GM18508 (cell line): ENCODE results near the gene STON2.

Source experiments
- ATAC-seq: cut with Tn5 transposase; IDR thresholded peaks from one replicate; pipeline ENCODE4 v1.9.1; 2021; ENCODE audit warnings: moderate number of reproducible peaks; ENCODE audit not compliant: insufficient read depth, unreplicated experiment

The STON2 gene

DNA sequence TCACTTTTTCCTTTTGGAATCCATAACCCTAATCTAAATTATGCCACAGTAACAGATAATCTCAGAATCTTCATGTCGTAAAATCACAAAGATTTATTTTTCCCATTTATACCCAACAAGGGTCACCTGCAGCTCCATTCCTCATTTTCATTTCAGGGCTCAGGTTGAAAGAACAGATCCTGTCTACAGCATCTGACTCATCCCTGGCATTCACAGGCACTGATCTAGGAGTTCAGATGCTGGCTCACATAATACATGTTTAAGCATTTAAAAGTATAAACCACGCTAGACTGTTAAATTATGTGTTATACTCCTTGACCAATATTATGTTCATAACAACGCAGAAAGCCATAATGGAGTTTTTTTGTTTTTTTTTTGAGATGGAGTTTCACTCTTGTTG lies 58.3 kb downstream of the STON2 start:
- ATAC-seq, result no peak

DNA sequence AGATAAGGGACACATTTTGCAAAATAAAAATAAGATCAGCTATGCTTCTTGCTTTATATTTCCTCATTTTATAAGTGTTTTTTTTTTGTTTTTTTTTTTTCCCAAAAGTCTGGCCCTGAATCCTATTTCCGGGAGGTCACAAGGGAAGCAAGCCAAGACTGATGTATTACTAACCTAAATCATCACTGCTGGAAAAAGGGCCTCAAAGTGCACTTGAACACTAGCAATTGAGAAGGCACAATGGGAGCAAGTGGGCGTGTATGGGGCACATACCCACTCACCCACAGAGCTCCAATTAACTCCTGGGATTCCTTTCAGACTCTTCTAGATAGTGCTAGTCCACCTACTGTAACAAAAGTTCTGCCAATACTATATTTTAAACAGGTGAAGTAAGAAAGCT lies 58.8 kb downstream of the STON2 start:
- ATAC-seq, result no peak

DNA sequence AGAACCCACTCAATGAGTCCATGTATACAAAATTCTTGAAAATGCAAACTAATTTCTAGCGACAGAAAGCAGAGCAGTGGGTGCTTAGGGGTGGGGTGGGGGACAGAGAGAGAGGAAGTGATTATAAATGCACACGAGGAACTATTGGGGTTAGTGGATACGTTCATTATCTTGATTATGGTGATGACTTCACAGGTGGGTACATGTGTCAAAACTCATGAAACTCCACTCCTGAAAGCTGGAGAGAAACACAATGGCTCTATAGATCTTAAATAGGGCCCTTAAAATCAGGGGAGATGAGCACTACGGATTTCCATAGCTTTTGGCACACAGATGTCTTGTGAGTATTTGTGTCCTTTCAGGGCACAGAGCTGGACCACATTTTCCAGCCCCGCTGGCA lies 59.9 kb downstream of the STON2 start:
- no peak for ATAC-seq

DNA sequence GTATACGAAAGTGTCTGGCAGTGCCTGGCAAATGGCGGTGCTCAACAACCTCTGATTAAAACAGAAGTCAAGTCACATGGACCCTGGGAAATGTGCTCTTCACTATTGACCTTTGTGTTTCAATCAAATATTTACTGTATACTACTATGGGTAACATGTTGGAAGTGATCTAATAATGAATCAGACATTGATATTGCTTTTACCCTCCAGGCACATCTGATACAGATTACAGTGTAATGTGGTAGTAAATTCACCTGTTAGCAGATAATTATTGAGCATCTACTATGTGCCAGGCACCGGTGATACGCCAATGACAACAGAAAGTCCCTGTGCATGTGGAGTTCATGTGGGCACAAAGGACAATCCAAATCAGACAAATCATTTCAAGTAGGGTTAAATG lies 63.1 kb downstream of the STON2 start:
- no peak for ATAC-seq

DNA sequence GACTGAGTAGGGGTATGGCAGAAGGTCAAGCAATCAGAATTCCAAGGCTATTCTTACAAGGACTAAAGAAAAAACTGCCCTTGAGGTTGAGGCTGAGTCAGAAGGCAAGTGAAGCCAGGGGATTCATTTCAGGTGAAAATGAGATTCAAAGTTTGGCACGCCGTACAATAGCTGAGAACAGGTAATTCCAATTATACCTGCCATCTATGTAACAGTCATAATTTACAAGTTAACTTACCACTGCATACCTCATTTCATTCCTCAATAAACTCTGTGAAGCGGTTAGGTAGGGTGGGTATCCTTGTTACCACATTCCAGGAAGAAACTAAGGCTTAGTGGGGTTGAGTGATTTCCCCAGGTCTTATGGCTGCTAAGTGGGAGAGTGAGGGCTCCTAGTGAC lies 64.1 kb downstream of the STON2 start:
- no peak for ATAC-seq

DNA sequence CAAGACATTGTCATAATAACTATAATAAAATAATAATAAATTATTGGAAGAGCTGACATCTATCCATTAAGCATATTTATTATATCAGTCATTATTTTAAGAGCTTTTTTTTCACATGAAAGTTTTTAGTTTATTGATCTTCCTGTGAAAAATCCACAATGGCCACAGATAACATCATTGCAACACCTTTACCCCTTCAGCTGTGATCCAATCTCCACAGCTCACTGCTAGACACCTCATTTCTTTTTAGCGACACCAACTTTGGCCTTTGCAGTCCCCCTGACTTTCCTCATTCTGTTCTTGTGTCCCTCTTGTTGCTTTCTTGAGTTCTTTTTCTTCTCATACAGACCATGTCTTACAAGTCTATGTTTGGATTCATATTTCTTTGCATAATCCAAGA lies 67.4 kb downstream of the STON2 start:
- no peak for ATAC-seq

GRCh38 chr14:81331229-81332021 lies 68.7 kb downstream of the STON2 start:
- ATAC-seq, result no peak

- ATAC-seq, result no peak
Measured at GRCh38 chr14:81330619-81331122, 69.5 kb downstream of the STON2 start.

DNA sequence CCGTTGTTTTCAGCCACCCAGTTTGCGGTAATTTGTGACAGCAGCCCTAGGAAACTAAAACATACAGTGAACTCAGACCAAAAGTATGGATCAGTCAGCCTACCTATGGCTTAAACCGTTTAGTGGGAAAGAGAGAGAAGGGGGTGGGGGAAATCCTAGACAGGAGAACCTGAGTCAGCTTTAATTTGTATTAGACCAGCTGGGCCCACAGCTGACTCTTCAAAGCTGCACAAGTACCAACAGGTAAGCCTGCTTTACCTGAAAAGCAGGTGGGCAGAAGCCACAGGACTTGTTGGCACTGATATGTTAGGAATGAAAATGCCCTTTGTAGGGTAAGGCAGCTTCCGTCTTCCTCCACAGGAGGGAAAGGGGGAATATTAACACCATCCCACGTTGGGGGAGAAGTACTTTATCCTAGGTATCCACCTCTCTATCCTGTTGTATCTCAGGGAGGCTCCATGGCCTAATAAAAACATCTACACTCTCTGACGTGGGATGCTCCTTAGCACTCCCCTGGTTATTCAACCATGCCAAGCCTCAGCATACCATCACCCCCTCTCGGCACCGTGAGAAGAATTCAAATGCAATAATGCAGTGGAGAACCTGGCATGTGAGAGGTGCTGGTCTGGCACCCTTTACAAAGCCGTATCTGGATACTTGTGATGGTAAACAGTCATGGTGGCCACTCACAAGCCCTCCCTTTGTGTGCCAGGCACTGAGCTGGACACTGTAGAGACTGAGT lies 70.3 kb downstream of the STON2 start:
- ATAC-seq, result no peak

DNA sequence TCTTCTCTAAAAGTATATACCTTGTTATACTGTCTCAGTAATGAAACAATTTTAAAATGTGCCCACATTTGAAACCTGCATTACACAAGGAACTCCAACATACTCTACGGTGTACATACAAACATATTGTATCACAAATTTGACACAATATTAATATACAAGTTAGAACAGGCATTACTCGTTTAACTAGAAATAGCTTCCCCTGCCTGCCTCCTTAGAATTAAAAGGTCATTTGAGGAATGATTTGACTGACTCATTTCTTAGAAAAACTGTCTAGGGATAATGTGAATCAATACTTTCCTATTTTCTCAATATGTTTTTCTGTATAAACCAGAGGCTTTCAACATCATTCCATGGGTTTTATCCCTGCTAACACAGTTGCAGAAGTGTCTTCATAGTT lies 73.7 kb downstream of the STON2 start:
- ATAC-seq, result no peak

DNA sequence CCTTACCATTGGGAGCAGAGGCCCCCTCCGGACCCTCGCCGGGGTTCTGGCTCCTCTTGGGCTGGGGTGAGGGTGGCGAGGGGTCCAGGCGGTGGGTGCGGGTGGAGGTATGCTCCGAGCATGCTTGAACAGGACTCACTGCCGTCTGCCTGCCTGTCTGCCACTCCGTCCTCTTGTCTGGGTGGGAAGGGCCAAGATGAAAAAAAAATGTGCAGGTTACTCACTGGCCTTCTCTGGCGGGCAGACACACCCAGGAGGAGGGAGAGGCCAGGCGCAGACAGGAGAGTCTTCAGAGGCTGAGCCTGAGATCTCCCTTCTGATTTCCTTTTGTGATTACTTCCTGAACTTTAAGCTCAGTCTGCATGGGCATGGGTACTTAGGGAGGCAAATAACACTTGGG lies 76.1 kb downstream of the STON2 start:
- no peak for ATAC-seq

- ATAC-seq, result no peak
Measured at GRCh38 chr14:81323093-81323492, 77.0 kb downstream of the STON2 start.

DNA sequence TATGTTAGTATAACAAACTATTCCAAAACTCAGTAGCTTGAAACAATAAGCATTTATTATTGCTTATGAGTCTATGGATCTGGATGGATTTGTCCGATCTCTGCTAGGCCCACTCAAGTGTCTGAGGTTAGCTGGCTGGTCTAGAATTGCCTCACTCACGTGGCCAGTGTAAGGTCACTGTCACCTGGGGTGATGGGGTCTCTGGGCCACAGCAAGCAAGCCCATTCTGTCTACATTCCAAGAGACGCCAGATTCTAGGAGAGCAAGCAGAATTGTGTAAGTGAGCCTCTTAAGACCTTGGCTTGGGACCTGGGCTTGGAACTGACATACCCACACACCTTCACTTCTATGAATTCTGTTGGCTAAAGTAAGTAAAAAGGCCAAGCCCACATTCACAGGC lies 80.2 kb downstream of the STON2 start:
- ATAC-seq, result no peak

GRCh38 chr14:81319314-81319713 lies 80.8 kb downstream of the STON2 start:
- no peak for ATAC-seq

DNA sequence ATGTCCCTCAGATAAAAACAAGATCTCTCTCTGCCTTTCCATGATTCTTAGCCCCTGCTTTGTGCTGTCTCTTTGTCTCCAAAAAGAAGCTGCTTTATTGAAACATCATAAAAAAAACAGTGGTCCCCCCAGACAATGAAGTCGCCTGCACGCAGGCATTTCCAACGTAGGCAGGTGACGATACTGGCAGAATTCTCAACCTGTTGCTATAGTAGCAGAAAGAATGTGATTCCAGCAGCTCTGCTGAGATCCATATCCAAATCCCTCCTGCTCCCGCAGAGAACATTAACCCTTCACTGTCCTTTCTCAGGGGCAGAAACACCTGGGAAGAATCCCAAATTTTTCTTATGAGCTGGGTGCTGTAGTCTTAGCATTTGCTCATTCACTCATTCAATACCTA lies 84.8 kb downstream of the STON2 start:
- no peak for ATAC-seq

- no peak for ATAC-seq
Measured at GRCh38 chr14:81314443-81315175, 85.5 kb downstream of the STON2 start.

DNA sequence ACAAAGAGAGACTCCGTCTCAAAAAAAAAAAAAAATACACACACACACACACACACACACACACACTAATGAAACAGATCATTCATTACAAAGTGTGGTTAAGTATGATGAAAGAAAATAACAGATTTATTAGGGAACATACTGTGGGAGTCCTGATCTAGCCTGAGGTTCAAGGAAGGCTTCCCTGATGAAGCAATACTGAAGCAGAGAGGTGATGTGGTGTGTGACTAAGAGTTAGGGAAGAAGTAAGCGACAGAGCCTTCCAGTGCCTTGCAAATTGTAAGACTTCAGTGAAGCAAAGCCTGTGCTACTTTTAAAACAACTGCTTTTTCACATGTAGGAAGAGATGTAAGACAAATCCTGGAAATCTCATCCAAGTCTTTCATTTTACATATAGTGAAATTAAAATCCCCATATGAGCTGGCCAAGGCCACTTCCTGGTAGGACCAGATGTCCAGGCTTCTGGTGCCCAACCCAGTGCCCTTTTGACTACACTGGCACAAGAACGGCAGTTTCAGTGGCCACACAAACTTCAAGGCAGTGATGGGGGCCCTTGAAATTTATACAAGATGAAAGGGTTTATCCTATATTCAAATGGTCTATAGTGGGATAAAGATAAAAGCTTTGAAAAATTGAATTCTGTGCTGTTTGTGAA lies 86.2 kb downstream of the STON2 start:
- no peak for ATAC-seq

GRCh38 chr14:81313200-81313599 lies 86.9 kb downstream of the STON2 start:
- no peak for ATAC-seq

DNA sequence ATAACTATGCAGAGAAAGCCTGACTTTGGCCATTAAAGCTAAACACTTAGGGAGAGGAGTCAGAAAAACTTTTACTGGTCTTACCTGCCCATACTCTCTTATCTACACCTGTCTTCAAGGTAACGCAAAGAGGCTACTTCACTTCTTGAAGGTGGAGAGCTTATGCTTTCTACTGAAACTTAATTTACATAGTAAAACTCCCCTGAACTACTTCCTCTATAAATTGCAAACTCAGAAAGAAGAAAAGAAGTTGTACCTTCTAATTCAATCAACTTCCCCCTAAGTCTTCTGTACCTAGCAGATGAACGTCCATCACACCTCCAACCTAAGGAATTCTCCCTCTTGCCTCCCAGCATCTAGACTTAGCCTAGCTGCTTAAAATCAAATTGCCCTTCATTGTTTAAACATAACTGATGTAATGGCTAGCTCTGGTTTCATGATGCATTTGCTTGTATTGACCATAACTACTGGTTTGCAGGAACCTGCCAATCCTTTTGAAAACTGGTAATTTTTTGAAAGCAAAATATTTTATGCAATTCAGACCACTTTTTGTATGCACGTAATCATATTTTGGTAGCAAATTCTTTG lies 87.7 kb downstream of the STON2 start:
- no peak for ATAC-seq

- no peak for ATAC-seq
Measured at GRCh38 chr14:81311778-81312177, 88.3 kb downstream of the STON2 start.
